ENCODE results near the gene CAGE1. TPM values are rescaled to one million over a fixed set of nuclear protein-coding genes. Genes with fewer than 3 reads are reported as not detected.

The CAGE1 gene
- total and polyA plus RNA-seq, 8 donors, result 0.09 TPM; not detected in 7

GRCh38 chr6:7298113-7298512, 91.4 kb downstream of the CAGE1 start:
- WGBS, 2 donors, result 89 to 90% methylated on average over 1 of the region's 1 CpG
- no peak for FAIRE-seq
- Histone ChIP-seq H3K9me3 (no peaks in the 10 kb centered on the region), H3K27ac (no peak overlapping the region), H3K27me3 (no peaks in the 10 kb centered on the region), H3K4me1 (peaks cover 0 to 7% (median 5%) of the 10 kb centered on the region in 3 donors), H3K4me3 (no peak overlapping the region), H3K36me3 (peaks cover 0 to 72% (median 34%) of the 10 kb centered on the region in 3 donors)
- intact Hi-C loops (cut with DNase I), result loop anchor here in 1 of 3 donors (10.0 kb wide), 1 partner anchor 287 kb away; no protein-coding TSS in a partner anchor
- ATAC-seq, result no peak
- no peak for TF ChIP-seq CTCF (IDR thresholded peaks at IDR 0.05)
- DNase-seq, result no peak

DNA sequence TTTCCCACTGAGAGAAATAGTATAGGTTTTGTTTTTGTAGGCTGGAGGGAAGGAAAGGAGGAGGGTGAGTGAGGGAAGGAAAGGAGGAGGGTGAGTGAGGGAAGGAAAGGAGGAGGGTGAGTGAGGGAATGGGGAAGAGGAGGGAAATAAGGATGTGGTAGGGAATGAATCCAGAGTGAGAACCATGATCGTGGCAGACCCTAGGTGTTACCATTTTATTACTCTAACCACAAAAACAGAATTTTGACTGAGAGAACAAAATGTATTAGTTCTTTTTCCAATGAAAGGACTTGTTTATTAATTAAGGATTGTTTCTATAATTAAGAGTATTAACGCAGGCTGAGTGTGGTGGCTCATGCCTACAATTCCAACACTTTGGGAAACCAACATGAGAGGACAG, 92.9 kb downstream of the CAGE1 start:
- WGBS, 2 donors, result 78 to 84% methylated on average over 2 of the region's 2 CpGs
- H3K4me3 ChIP-seq, result no peak overlapping the region
- H3K9me3 ChIP-seq, result no peaks in the 10 kb centered on the region
- intact Hi-C loops (cut with DNase I), result loop anchor here in 1 of 3 donors (10.0 kb wide), 1 partner anchor 288 kb away; no protein-coding TSS in a partner anchor
- peaks cover 0 to 71% (median 33%) of the 10 kb centered on the region in 3 donors for H3K36me3 ChIP-seq
- DNase-seq, result no peak
- H3K4me1 ChIP-seq, result peaks cover 0 to 5% (median 0%) of the 10 kb centered on the region in 3 donors
- no peak for ATAC-seq
- no peaks in the 10 kb centered on the region for H3K27me3 ChIP-seq
- FAIRE-seq, result no peak
- TF ChIP-seq CTCF (IDR thresholded peaks at IDR 0.05), result no peak
- no peak overlapping the region for H3K27ac ChIP-seq

- Histone ChIP-seq H3K4me3 (no peak overlapping the region), H3K4me1 (no peaks in the 10 kb centered on the region), H3K27me3 (no peaks in the 10 kb centered on the region), H3K36me3 (peaks cover 0 to 65% (median 29%) of the 10 kb centered on the region in 3 donors), H3K27ac (no peak overlapping the region), H3K9me3 (no peaks in the 10 kb centered on the region)
- intact Hi-C loops (cut with DNase I), result loop anchor here in 1 of 3 donors (10.0 kb wide), 1 partner anchor 289 kb away; no protein-coding TSS in a partner anchor
- DNase-seq, result no peak
- no peak for TF ChIP-seq CTCF (IDR thresholded peaks at IDR 0.05)
- FAIRE-seq, result no peak
- ATAC-seq, result no peak
- 89 to 94% methylated on average over 3 of the region's 3 CpGs for WGBS, 2 donors
Observed at GRCh38 chr6:7295916-7296315, 93.6 kb downstream of the CAGE1 start.

DNA sequence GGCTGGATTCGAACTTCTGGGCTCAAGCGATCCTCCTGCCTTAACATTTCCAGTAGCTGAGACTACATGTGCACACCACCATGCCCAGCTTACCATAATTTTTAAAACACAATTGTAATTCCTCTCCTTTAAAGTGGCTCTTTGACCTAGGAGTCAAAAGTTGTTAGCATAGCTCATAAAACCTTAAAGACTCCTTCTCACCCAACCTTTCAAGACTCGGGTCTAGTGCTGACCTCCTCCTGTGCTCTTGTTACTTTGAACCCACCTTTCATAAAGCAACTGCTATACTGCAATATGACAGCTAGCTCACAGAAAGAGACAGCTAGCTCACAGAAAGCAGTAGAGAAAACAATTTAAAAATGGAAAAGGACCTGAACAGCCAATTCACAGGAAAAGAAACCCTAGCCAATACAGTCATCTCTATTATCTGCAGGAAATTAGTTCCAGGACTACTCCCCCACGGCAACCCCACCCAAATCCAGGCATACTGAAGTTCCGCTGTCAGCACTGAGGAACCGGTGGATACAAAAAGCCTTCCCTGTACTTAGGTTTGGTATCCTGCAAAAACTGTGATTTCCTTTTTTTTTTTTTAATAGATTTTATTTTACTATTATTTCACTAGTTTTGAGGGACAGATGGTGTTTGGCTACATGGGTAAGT, 96.8 kb downstream of the CAGE1 start:
- H3K27ac ChIP-seq, result no peak overlapping the region
- no peaks in the 10 kb centered on the region for H3K4me1 ChIP-seq
- intact Hi-C loops (cut with DNase I), result loop anchor here in 1 of 3 donors (10.0 kb wide), 1 partner anchor 292 kb away; no protein-coding TSS in a partner anchor
- peaks cover 0 to 54% (median 20%) of the 10 kb centered on the region in 3 donors for H3K36me3 ChIP-seq
- 83 to 85% methylated on average over 6 of the region's 6 CpGs for WGBS, 2 donors
- H3K4me3 ChIP-seq, result no peak overlapping the region
- TF ChIP-seq CTCF (IDR thresholded peaks at IDR 0.05), result no peak
- ATAC-seq, result no peak
- H3K9me3 ChIP-seq, result no peaks in the 10 kb centered on the region
- H3K27me3 ChIP-seq, result no peaks in the 10 kb centered on the region
- FAIRE-seq, result no peak
- DNase-seq, result no peak

DNA sequence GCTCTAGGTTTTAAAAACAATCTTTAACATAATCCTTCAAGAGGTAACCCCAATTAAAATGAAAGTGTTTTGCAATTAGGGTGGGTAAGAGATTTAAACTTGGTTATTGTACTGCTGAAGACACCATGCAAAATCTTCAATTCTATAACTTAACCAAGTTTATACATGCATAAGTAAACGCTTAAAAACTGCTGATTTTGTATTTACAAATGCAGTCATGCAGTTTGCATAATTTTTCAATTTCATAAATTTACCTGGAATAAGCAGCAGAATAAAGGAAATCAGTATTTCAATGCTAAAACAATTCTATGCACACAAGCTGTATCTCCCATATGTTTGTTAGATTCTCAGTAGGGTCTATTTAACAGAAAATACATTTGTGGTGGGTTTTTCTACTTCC, 99.5 kb downstream of the CAGE1 start:
- H3K4me1 ChIP-seq, result no peaks in the 10 kb centered on the region
- intact Hi-C loops (cut with DNase I), result loop anchor here in 1 of 3 donors (10.0 kb wide), 1 partner anchor 295 kb away; no protein-coding TSS in a partner anchor
- FAIRE-seq, result no peak
- no peak for TF ChIP-seq CTCF (IDR thresholded peaks at IDR 0.05)
- no peak overlapping the region for H3K4me3 ChIP-seq
- ATAC-seq, result no peak
- no peaks in the 10 kb centered on the region for H3K9me3 ChIP-seq
- H3K36me3 ChIP-seq, result peaks cover 0 to 46% (median 29%) of the 10 kb centered on the region in 3 donors
- no peak overlapping the region for H3K27ac ChIP-seq
- WGBS, 2 donors, result 62 to 74% methylated on average over 1 of the region's 1 CpG
- H3K27me3 ChIP-seq, result no peaks in the 10 kb centered on the region
- no peak for DNase-seq

All from pancreas (tissue), 10 donors.